Measurements from ENCODE around the gene PCYT1B. TPM values are rescaled to one million over a fixed set of nuclear protein-coding genes. Genes with fewer than 3 reads are reported as not detected.

PCYT1B gene
- total RNA-seq, 1 donor = 0.27 TPM

- no peak overlapping the region for H3K4me3 ChIP-seq (ENCODE audit: low read depth, low read length)
- TF ChIP-seq CTCF (IDR thresholded peaks at IDR 0.05; ENCODE audit: insufficient read depth, low read length) = no peak
- no peak for DNase-seq (ENCODE audit: low read depth)
Measured at GRCh38 chrX:24575496-24575895, 71.7 kb downstream of the PCYT1B start.

- DNase-seq (ENCODE audit: low read depth) = no peak
- H3K4me3 ChIP-seq (ENCODE audit: low read depth, low read length) = no peak overlapping the region
- no peak for TF ChIP-seq CTCF (IDR thresholded peaks at IDR 0.05; ENCODE audit: insufficient read depth, low read length)
Measured at GRCh38 chrX:24574743-24575142, 72.4 kb downstream of the PCYT1B start.

- no peak overlapping the region for H3K4me3 ChIP-seq (ENCODE audit: low read depth, low read length)
- DNase-seq (ENCODE audit: low read depth) = no peak
- TF ChIP-seq CTCF (IDR thresholded peaks at IDR 0.05; ENCODE audit: insufficient read depth, low read length) = no peak
Measured at GRCh38 chrX:24567169-24567568, 80.0 kb downstream of the PCYT1B start.

GRCh38 chrX:24566240-24566639 lies 80.9 kb downstream of the PCYT1B start:
- H3K4me3 ChIP-seq (ENCODE audit: low read depth, low read length) = no peak overlapping the region
- no peak for DNase-seq (ENCODE audit: low read depth)
- no peak for TF ChIP-seq CTCF (IDR thresholded peaks at IDR 0.05; ENCODE audit: insufficient read depth, low read length)

- no peak for DNase-seq (ENCODE audit: low read depth)
- no peak for TF ChIP-seq CTCF (IDR thresholded peaks at IDR 0.05; ENCODE audit: insufficient read depth, low read length)
- no peak overlapping the region for H3K4me3 ChIP-seq (ENCODE audit: low read depth, low read length)
Measured at GRCh38 chrX:24563291-24564010, 83.7 kb downstream of the PCYT1B start.

GRCh38 chrX:24561121-24561520 lies 86.0 kb downstream of the PCYT1B start:
- TF ChIP-seq CTCF (IDR thresholded peaks at IDR 0.05; ENCODE audit: insufficient read depth, low read length) = peak; percentile 11
- peak; percentile 30 for DNase-seq (ENCODE audit: low read depth)
- no peak overlapping the region for H3K4me3 ChIP-seq (ENCODE audit: low read depth, low read length)

- peak; percentile 32 for DNase-seq (ENCODE audit: low read depth)
- TF ChIP-seq CTCF (IDR thresholded peaks at IDR 0.05; ENCODE audit: insufficient read depth, low read length) = no peak
- no peak overlapping the region for H3K4me3 ChIP-seq (ENCODE audit: low read depth, low read length)
Measured at GRCh38 chrX:24553011-24553410, 94.1 kb downstream of the PCYT1B start.

All from fibroblast of the aortic adventitia (primary cell).